CD4-positive, alpha-beta T cell treated with Interleukin-15 for 4 hours (primary cell): ENCODE results near the gene NKAIN4.
A peak's percentile ranks its signal among the peaks of the same experiment; 100 is the strongest.
"Not testable (repeated sequence)": the region's sequence is repeated elsewhere in the genome, so short reads cannot be mapped to it uniquely, and the experiment has no call there.

Experiments used
- DNase-seq: peaks from one replicate; pipeline ENCODE4 v3.0.0-alpha.2; 2020; ENCODE audit warnings: low spot score

The NKAIN4 gene

GRCh38 chr20:63236116-63236837, 18.0 kb downstream of the NKAIN4 start:
- DNase-seq, result no peak

DNA sequence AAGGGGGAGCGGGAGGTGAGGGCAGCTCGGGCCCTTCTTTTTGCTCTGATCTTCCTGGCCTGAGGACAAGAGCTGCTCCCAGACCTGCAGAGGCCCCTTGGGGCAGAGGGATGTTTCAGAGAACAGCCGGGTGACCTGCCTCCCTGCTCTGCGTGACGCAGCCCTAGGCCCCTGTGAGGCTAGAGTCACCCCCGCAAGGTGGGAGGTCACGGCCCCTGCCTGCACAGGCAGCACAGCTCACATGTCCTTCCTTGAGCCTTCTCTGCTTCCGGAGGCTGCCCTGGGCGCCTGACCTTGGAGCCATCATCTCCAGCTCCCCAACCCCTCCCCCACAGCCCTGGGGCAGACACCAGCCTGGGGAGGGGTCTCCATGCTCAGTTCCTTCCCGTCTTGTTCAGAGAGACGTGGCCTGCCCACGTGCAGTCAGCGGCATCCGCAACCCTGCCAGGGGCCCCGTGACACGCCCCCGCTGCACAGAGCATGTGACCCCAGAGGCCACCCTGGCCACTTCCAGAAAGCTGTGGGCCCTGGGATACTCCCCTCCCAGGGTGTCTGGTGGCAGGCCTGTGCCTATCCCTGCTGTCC, 18.8 kb downstream of the NKAIN4 start, which contains the start of gene BIRC7:
Gene BIRC7, plus strand, starts transcription at position 507 of the 585 bp plus-strand sequence. CDS start 192 bp downstream, outside the sequence.
- no peak for DNase-seq

DNA sequence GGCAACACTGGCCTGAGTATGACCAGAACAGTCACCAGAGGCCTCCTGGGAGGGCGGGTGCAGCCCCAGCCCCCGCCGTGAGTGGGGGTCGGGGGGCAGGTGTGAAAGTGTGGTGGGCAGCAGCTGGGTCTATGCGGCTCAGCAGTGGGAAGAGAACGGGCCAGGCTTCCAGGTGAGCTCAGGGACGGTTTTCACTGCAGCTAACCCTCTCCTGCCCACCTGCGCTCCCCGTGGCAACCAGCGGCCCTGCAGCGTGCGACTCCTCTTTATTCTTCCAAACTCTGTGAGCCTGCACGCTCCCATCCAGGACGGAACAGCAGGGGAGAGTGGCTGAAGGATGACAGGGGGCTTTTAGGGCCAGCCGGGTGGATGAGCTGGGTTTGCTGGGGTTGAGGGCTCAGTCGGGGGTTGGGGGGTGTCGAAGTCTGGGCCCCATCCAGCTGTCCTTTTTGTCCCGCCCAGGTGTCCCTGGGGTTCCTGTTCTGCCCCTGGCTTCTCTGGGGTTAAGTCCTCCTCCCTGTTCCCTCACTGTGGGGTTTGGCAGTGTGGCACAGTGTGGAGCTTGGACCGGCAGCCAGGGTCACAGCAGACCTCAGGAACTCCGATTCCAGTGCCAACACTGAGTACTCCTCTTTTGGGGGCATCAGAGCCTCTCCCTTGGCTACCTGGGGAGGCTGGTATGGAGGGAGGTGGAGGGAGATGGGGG, 19.4 kb downstream of the NKAIN4 start:
- DNase-seq, result no peak

GRCh38 chr20:63233924-63234323, 20.3 kb downstream of the NKAIN4 start:
- no peak for DNase-seq

- no peak for DNase-seq
Observed at GRCh38 chr20:63233061-63233344, 21.3 kb downstream of the NKAIN4 start.

DNA sequence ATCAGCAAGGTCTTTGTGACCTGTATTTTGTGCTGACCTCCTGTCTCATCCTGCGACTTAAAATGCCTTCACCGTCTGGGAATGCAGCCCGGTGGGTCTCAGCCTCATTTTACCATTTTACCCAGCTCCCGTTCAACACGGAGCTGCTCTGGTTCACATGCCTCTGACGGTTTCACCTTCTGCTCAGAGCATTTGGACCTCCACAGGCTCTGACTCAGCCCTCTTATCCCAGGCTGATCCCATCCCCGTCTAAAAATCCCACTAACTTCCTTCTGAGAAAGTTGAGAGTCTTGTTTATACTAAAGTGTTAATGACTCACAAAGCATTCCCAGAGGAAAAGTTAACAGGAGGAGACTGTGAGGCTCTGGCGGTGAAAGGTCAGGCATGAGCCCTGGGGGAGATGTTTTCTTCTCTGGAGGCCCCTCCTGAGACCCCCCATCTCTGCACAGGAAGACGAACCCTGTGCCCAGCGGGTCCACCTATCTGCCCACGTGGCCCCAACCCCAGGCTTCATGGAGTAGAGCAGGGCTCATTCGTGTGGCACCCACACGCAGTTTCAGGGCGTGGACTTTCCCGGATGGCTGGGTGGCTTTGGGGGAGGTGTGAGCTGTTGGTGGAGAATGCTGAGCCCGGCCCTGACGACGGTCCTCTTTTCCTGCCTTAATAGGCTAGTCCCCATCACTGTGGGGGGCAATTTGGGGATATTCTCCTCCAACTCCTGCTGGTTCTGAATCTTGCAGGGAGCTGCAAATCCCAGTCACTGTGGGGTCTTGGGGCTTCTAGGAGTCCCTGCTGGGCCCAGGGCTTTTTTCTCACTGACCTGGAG, 21.8 kb downstream of the NKAIN4 start:
- DNase-seq, result no peak

- DNase-seq, result no peak
Observed at GRCh38 chr20:63230800-63231268, 23.4 kb downstream of the NKAIN4 start.

DNA sequence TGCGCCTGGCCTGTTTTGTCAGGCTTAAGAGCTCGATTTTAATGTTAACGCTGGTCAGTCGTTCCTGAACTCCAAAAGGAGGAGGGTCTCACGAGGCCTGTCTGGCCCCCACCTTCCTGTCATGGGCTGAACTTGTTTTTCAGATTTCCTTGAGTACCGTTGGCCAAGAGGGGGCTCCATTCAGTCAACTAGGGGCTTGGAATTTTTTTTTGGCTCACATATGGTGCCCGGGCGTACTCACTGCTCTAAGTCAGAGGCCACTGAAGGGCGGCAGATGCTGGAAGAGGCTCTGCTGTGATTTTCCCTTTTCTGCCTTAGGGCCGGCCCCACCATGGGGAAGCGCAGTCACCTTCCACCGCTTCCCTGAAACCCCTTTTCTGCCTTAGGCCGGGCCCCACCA, 25.5 kb downstream of the NKAIN4 start:
- DNase-seq, result no peak

DNA sequence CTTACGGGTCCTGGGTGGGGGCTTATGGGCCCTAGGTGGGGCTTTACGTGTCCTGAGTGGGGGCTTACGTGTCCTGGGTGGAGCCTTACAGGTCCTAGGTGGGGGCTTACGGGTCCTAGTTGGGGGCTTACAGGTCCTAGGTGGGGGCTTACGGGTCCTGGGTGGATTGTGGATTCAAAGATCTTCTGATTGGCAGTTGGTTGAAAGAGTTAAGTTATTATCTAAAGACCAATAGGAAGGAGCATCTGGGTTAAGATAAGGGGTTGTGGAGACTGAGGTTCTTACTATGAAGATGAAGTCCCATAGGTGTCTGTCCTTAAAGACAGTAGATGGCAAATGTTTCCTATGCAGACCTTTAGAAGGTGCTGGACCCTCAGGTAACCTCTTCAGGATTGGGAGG, 27.0 kb downstream of the NKAIN4 start:
- no peak for DNase-seq

GRCh38 chr20:63226042-63226943, 28.0 kb downstream of the NKAIN4 start:
- DNase-seq, result no peak

DNA sequence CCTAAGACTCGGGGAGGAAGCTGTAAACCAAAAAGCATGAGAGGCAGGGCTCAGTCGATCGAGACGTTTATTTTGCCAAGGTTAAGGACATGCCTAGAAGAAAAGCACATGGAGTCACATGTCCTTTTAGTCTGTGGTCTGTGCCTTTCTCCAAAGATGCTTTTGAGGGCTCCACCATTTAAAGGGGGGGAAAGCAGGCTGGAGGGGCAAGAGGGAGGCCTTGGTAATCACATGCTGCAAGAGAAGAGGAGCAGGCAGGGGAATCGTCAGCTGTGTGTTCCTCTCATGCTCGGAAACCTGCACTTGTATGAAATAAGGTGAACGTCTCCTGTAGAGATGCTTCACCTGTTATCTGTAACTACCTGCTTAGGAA, 29.2 kb downstream of the NKAIN4 start:
- no peak for DNase-seq

- DNase-seq, result no peak
Observed at GRCh38 chr20:63224412-63225081, 29.7 kb downstream of the NKAIN4 start.

DNA sequence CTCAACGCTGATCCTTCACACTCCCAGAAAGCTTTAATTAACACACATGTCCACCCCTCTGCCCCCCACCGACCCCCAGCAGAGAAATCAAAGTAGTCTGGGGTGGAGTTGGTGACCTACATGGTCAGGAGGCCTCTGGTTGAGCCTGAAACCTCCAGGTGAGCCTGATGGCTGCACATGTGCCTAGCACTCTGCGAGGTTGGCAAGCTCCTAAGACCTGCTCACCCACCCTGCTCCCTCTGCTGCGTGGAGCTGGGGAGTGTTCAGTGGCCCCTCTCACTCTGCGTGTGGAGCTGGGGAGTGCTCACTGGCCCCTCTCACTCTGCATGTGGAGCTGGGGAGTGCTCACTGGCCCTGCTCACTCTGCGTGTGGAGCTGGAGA, 30.4 kb downstream of the NKAIN4 start:
- no peak for DNase-seq

DNA sequence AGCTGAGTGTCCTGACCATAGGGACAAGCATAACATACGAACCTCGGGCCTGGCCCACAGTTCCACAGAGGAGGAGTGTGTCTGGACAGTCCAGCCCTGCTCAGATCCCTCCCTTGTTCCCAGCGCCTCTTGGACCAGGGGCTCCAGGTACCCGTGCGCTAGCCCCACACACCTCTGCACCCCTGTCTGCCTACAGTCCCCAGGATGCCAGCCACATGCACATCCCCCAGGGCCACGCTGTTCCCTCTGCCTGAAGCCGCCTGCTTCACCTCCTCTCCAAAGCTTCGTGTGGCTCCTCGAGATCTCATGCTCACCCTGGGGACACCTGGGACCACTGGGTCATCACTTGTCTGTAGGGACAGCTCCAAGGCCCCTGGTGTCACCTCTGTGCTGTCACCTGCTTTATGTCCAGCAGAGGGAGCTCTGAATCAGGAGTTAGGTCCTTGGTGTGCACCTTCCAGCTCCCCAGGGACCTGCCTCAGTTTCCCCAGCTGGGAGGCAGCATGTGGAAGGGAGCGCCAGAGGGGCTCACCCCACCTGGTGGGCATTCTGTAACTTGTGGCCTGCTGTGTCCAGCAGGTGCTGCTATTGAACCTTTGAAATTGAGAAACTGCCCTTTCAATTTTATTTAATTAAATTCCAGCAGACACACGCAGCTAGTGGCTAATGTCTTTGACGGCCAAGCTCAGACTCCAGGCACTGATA, 31.0 kb downstream of the NKAIN4 start:
- DNase-seq, result peak; percentile 51

DNA sequence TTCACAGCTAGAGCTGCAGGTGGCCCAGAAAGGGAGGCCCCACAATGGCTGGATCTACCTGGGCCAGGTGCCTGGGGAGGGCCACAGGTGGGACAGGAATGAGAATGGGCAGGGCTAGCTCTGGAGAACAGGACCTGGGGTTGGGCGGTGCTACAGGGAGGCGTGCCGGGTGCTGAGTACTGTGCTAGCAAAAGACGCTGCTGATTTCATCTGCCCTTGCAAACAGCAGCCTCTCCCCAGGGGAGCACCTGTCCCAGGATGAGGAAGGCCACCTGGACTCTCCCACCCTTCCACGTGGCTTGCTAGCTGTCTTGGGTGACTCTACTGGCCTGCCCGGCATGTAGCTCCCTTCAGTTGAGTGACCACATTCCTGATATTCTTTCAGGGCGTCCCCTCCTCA, 31.7 kb downstream of the NKAIN4 start:
- no peak for DNase-seq

- DNase-seq, result not testable (repeated sequence)
Observed at GRCh38 chr20:63221400-63222053, 32.7 kb downstream of the NKAIN4 start.

DNA sequence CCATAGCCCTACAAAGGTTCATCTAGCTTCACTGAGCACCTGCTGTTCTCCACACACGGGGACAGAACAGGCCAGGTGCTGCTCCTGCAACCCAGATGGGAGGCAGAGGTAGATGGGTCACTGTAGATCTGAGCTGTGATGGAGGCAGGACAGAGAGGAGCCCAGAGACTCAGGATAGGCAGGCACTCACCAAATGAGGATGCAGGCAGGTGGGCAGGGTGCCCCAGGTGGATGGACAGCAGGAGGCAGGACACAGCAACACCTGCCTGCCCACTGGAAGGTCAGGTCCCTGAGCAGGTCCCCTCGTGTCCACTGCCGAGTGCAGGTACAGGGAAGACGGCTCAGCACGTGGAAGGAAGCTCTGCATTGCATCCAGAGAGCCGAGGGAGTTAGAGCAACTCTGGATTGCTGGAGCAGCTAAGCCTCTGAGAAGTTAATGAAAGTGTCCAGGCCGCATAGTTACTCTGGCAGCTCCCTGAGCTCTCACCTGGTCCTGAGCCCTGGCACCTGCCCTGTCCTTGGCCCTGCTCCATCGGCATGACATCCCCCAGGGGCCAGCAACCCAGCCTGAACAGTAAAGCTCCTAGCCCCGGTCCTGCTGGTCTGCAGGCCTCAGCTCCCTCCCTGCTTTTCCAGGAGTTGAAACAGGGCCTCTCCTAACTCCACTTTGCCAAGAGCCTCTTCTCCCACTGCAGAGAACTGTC, 33.4 kb downstream of the NKAIN4 start:
- DNase-seq, result no peak

GRCh38 chr20:63219866-63220521, 34.3 kb downstream of the NKAIN4 start:
- DNase-seq, result no peak

DNA sequence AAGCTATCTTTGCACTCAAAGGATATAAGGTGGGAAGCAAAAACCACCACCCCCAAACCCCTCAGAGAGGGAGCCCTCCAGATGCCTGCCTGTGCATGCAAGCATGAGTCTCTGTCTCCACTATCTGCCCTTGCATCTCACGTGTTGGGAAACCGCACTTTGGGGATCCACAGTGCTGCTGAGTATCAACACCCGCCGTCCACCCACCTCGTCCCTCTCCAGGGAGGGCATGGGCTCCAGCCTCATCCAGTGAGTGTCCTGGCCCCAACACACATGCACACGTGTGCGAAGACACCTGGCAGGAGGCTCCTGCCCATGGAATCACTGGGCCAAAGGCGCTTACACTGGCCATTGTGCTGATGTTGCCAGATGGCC, 34.8 kb downstream of the NKAIN4 start:
- DNase-seq, result no peak
